Left lung (tissue), 10 donors: ENCODE data around the gene SPATS2. TPM values are rescaled to one million over a fixed set of nuclear protein-coding genes. Genes with fewer than 3 reads are reported as not detected.

Experiments
- ATAC-seq: fragments of 200-7000 bp; cut with Tn5 transposase; one replicate; pipeline ENCODE4 v1.9.1; 2020; ENCODE audit warnings: moderate library complexity
- DNase-seq, 4 donors: peaks; one replicate each; pipeline ENCODE4 v3.0.0-alpha.2; 2013 to 2020
- H3K27ac ChIP-seq, 2 donors: fragments of 200-600 bp; sonication (generic) in 1 of 2; one replicate each; pipeline versions ENCODE4 v1.5.0 to v1.8.0; 2020 to 2021
- H3K27me3 ChIP-seq, 2 donors: fragments of 200-600 bp; sonication (generic) in 1 of 2; one replicate each; pipeline versions ENCODE4 v1.5.0 to v1.8.0; 2020 to 2021
- H3K36me3 ChIP-seq, 2 donors: fragments of 200-600 bp; sonication (generic) in 1 of 2; one replicate each; pipeline versions ENCODE4 v1.5.0 to v1.8.0; 2020 to 2021
- H3K4me1 ChIP-seq, 2 donors: fragments of 200-600 bp; one replicate each; pipeline ENCODE4 v1.8.0; 2021
- H3K4me3 ChIP-seq, 2 donors: fragments of 200-600 bp; sonication (generic) in 1 of 2; one replicate each; pipeline versions ENCODE4 v1.5.0 to v1.8.0; 2020 to 2021; ENCODE audit warnings: mild to moderate bottlenecking in 1 of 2
- H3K9me3 ChIP-seq, 2 donors: fragments of 200-600 bp; sonication (generic) in 1 of 2; one replicate each; pipeline versions ENCODE4 v1.5.0 to v1.8.0; 2020 to 2021
- CTCF ChIP-seq, 2 donors: fragments of 200-600 bp; sonication (generic) in 1 of 2; IDR thresholded peaks; one replicate each; pipeline versions ENCODE4 v1.5.0 to v1.8.0; 2021; ENCODE audit warnings: antibody characterized with exemption in 2 of 2
- intact Hi-C, 2 donors: fragments of 100-400 bp; cut with DNase I; formaldehyde crosslinking; loops; one replicate each; pipeline versions ENCODE4 v1.11.2 to v1.14.2; 2022
- polyA plus RNA-seq, 6 donors: library from polyadenylated mRNA; unstranded; fragments of 120-200 nt; gene quantifications; one replicate each; pipeline ENCODE4 v1.2.1, GENCODE V29; 2013; ENCODE audit not compliant: insufficient read length in 6 of 6
- total RNA-seq, 2 donors: library from RNA; stranded (reverse); fragmentation: NEBNext Ultra II Directional; extraction: Animal tissue kit (Norgen Biotek cat#: 25700); gene quantifications; one replicate each; pipeline ENCODE4 v1.2.1, GENCODE V29; 2021
- donor health status: DM: no; HTN: yes; CAD: no.
- donor health status: DM: no; HTN: no; CAD: no.

The SPATS2 gene
- total and polyA plus RNA-seq, 8 donors = 14.6 to 77.0 (median 67.7) TPM

- Histone ChIP-seq H3K4me3 (no peak overlapping the region), H3K4me1 (peaks cover 7 to 30% of the 10 kb centered on the region in 2 donors), H3K27me3 (peaks cover 51 to 98% of the 10 kb centered on the region in 2 donors), H3K9me3 (no peaks in the 10 kb centered on the region), H3K36me3 (peaks cover 0 to 2% of the 10 kb centered on the region in 2 donors), H3K27ac (no peak overlapping the region)
- no peak for TF ChIP-seq CTCF (IDR thresholded peaks at IDR 0.05)
- ATAC-seq (no peak), DNase-seq (no peak)
- intact Hi-C loops = no loop called here
Measured at GRCh38 chr12:49335955-49336644, 31.2 kb upstream of the SPATS2 start.

GRCh38 chr12:49336645-49337584 is 30.3 kb upstream of the SPATS2 start, which contains the start of gene C1QL4:
Gene C1QL4 (minus strand): TSS chr12:49337188. CDS start chr12:49336477, 711 bp downstream.
- peak; percentile 70 to 96 (median 82) for DNase-seq
- TF ChIP-seq CTCF (IDR thresholded peaks at IDR 0.05) = peak; percentile 98
- intact Hi-C loops = no loop called here
- ATAC-seq = peak; percentile 95
- Histone ChIP-seq H3K4me1 (peaks cover 7 to 32% of the 10 kb centered on the region in 2 donors), H3K36me3 (no peaks in the 10 kb centered on the region), H3K27me3 (peaks cover 53 to 98% of the 10 kb centered on the region in 2 donors), H3K27ac (no peak within 1 kb of the TSS), H3K9me3 (no peaks in the 10 kb centered on the region), H3K4me3 (peak within 1 kb of the TSS; percentile 10 to 29)

- ATAC-seq (no peak), DNase-seq (no peak)
- Histone ChIP-seq H3K9me3 (no peaks in the 10 kb centered on the region), H3K36me3 (no peaks in the 10 kb centered on the region), H3K4me1 (peaks cover 14 to 34% of the 10 kb centered on the region in 2 donors), H3K27me3 (peaks cover 57 to 98% of the 10 kb centered on the region in 2 donors), H3K27ac (no peak overlapping the region), H3K4me3 (no peak overlapping the region)
- TF ChIP-seq CTCF (IDR thresholded peaks at IDR 0.05) = no peak
- intact Hi-C loops = no loop called here
Measured at GRCh38 chr12:49338830-49339463, 28.3 kb upstream of the SPATS2 start.

- Histone ChIP-seq H3K9me3 (no peaks in the 10 kb centered on the region), H3K36me3 (no peaks in the 10 kb centered on the region), H3K27me3 (peaks cover 57 to 98% of the 10 kb centered on the region in 2 donors), H3K4me3 (no peak overlapping the region), H3K4me1 (peaks cover 14 to 34% of the 10 kb centered on the region in 2 donors), H3K27ac (no peak overlapping the region)
- TF ChIP-seq CTCF (IDR thresholded peaks at IDR 0.05) = no peak
- no peak for ATAC-seq
- intact Hi-C loops = no loop called here
- DNase-seq = no peak
Measured at GRCh38 chr12:49339464-49339861, 27.8 kb upstream of the SPATS2 start.
